Nephron progenitor cell (in vitro differentiated cells): ENCODE data around the gene MRPS18A.

ENCODE experiments used
- DNase-seq: peaks from one replicate; pipeline ENCODE4 v3.0.0; 2021
- H3K27ac Mint-ChIP-seq: 2 replicates; pipeline ENCODE4 v1.8.0; 2021; ENCODE audit warnings: mild to moderate bottlenecking, moderate library complexity, mixed read lengths
- H3K27me3 Mint-ChIP-seq: 2 replicates; pipeline ENCODE4 v1.8.0; 2021; ENCODE audit warnings: mild to moderate bottlenecking, low read depth, mixed read lengths; ENCODE audit not compliant: poor library complexity
- H3K36me3 Mint-ChIP-seq: 2 replicates; pipeline ENCODE4 v1.8.0; 2021; ENCODE audit warnings: low read depth, mixed read lengths
- H3K4me1 Mint-ChIP-seq: 2 replicates; pipeline ENCODE4 v1.8.0; 2021; ENCODE audit warnings: mixed read lengths
- H3K4me3 Mint-ChIP-seq: 2 replicates; pipeline ENCODE4 v1.8.0; 2021; ENCODE audit warnings: mild to moderate bottlenecking, moderate library complexity, mixed read lengths
- H3K9me3 Mint-ChIP-seq: 2 replicates; pipeline ENCODE4 v1.8.0; 2021; ENCODE audit warnings: mild to moderate bottlenecking, moderate library complexity, mixed read lengths
- CTCF ChIP-seq: fragments of 200-600 bp; sonication (generic); IDR thresholded peaks from 2 replicates; pipeline ENCODE4 v1.5.0; 2021; ENCODE audit warnings: antibody characterized with exemption

MRPS18A gene

DNA sequence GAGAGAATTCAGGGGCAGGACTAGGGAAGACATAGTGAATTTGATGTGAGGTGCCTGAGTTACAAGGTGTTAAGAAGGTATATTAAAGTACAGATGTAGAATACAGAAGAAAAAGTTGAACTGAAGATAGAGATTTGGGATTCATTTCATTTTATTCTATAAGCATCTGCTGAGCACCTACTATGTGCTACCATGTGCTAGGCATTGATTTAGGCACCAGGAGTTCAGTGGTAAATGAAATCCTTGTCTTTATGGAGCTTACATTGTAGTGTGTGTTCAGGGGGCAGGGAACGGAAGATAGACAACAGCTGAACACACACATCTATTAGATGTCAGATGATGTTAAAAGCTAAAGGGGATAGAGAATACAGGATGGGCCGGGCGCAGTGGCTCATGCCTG, 40.0 kb downstream of the MRPS18A start:
- no peak for DNase-seq
- Mint-ChIP-seq H3K27ac (no peak overlapping the region), H3K27me3 (peaks cover 14% of the 10 kb centered on the region), H3K9me3 (peaks cover 3% of the 10 kb centered on the region), H3K4me3 (no peak overlapping the region), H3K4me1 (peaks cover 19% of the 10 kb centered on the region), H3K36me3 (peaks cover 5% of the 10 kb centered on the region)
- TF ChIP-seq CTCF: no peak

DNA sequence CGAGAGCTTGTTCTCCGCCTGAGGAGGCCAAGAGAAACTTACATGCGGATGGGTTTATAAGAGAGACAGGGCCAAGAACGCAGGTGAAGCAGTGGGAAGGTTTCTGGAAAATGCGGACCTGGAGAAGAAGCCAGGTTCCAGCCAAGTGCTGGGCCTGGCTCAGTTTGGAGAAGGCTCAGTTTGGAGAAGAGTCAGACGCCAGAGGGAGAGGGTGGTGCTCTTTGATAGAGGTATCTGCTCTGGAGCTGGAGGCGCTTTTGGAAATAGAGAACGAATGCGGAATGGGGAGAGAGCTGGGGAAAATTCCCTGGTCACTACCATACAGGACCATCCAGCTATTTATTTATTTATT, 42.0 kb downstream of the MRPS18A start:
- TF ChIP-seq CTCF: no peak
- Mint-ChIP-seq H3K4me3 (peak overlapping the region; percentile 85), H3K4me1 (peaks cover 25% of the 10 kb centered on the region), H3K27ac (no peak overlapping the region), H3K9me3 (peaks cover 3% of the 10 kb centered on the region), H3K36me3 (peaks cover 19% of the 10 kb centered on the region), H3K27me3 (peaks cover 8% of the 10 kb centered on the region)
- DNase-seq: no peak

DNA sequence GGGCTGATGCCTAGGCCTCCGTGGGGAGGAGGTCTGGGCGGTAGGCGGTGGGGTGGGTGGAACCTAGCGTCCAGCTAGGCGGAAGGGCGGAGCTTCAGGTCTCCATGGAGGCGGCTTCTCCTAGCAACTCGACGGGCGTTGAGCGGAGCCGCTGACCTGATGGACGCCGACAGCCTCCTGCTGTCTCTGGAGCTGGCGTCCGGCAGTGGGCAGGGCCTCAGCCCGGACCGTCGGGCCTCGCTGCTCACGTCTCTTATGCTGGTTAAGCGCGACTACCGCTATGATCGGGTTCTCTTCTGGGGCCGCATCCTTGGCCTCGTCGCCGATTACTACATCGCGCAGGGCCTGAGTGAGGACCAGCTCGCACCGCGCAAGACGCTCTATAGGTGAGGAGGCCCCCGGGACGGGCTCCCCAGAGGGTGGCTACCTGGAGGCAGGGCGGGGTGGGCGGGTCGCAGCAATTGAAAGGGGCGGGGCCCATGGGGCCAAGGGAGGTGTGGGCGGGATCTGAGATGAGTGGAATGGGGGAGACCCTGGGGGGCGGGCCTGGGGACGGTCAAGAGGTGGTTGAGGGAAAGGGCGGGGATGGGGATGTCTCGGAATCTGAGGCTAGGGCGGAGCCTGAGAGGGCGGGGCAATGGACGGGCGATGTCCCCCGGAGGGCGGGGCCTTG, 42.5 kb downstream of the MRPS18A start, which contains the start of gene RSPH9:
Gene RSPH9 (plus strand): TSS at position 97 of the 673 bp plus-strand sequence. CDS start 63 bp downstream, at position 160.
- peaks cover 25% of the 10 kb centered on the region for H3K4me1 Mint-ChIP-seq
- H3K4me3 Mint-ChIP-seq: peak within 1 kb of the TSS; percentile 85
- H3K36me3 Mint-ChIP-seq: peaks cover 25% of the 10 kb centered on the region
- TF ChIP-seq CTCF: no peak
- H3K27me3 Mint-ChIP-seq: peaks cover 8% of the 10 kb centered on the region
- H3K27ac Mint-ChIP-seq: peak within 1 kb of the TSS; percentile 30
- peak; percentile 88 for DNase-seq
- peaks cover 3% of the 10 kb centered on the region for H3K9me3 Mint-ChIP-seq

- DNase-seq: no peak
- H3K9me3 Mint-ChIP-seq: no peaks in the 10 kb centered on the region
- H3K4me3 Mint-ChIP-seq: no peak overlapping the region
- H3K27me3 Mint-ChIP-seq: no peaks in the 10 kb centered on the region
- TF ChIP-seq CTCF: no peak
- H3K36me3 Mint-ChIP-seq: peaks cover 41% of the 10 kb centered on the region
- H3K27ac Mint-ChIP-seq: peak overlapping the region; percentile 88
- H3K4me1 Mint-ChIP-seq: peaks cover 52% of the 10 kb centered on the region
Measured at GRCh38 chr6:43639984-43640800, 47.4 kb downstream of the MRPS18A start.

DNA sequence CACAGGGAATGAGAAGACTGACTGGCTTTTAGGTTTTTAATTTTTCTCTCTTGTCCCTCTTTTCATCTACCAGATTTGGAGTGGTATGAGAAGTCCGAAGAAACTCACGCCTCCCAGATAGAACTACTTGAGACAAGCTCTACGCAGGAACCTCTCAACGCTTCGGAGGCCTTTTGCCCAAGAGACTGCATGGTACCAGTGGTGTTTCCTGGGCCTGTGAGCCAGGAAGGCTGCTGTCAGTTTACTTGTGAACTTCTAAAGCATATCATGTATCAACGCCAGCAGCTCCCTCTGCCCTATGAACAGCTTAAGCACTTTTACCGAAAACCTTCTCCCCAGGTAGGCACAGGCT, 51.3 kb downstream of the MRPS18A start:
- H3K4me3 Mint-ChIP-seq: peak overlapping the region; percentile 99

More for the DNA sequence above, 51.3 kb downstream of the MRPS18A start:
- Mint-ChIP-seq H3K9me3 (no peaks in the 10 kb centered on the region), H3K36me3 (peaks cover 28% of the 10 kb centered on the region), H3K27me3 (no peaks in the 10 kb centered on the region), H3K27ac (peak overlapping the region; percentile 69), H3K4me1 (peaks cover 46% of the 10 kb centered on the region)
- TF ChIP-seq CTCF: no peak
- DNase-seq: no peak
